K562 treated with DMSO at 1 percent for 4 hours (cell line): ENCODE measurements around the gene AADACL2. TPM values are rescaled to one million over a fixed set of nuclear protein-coding genes. Genes with fewer than 3 reads are reported as not detected.

Experiments
- total RNA-seq: library from RNA; unstranded; fragments of 300-600 nt; gene quantifications from 2 replicates; pipeline ENCODE4 v1.2.3, GENCODE V29; 2022; ENCODE audit not compliant: insufficient read depth

The AADACL2 gene
- not detected in 2 replicates for total RNA-seq

GRCh38 chr3:151733613-151734012 is at the start of gene AADACL2:
Gene AADACL2 (plus strand): TSS chr3:151733927. CDS start chr3:151734036, 109 bp downstream.

Other genes with a start within 250 kb of the AADACL2 start
- gene AADAC, start 80.2 kb downstream of the AADACL2 start, total RNA-seq = not detected in 2 replicates
- 1.0 and 1.6 TPM in 2 replicates for gene SUCNR1, start 139.7 kb downstream of the AADACL2 start, total RNA-seq